Activated CD8-positive, alpha-beta memory T cell treated with anti-CD3 and anti-CD28 coated beads, Interleukin-2, amount 50 U/mL, for 1 hour (primary cell): ENCODE measurements around the gene MAN2A1.

Source experiments
- DNase-seq: peaks from one replicate; pipeline ENCODE4 v3.0.0-alpha.2; 2020; ENCODE audit errors: extremely low read depth

MAN2A1 gene

GRCh38 chr5:109706095-109706494 is 16.4 kb downstream of the MAN2A1 start:
- no peak for DNase-seq

- no peak for DNase-seq
These were observed 17.8 kb downstream of the MAN2A1 start for GRCh38 chr5:109707531-109707930.

- DNase-seq = no peak
These were observed 19.1 kb downstream of the MAN2A1 start for GRCh38 chr5:109708813-109709212.

GRCh38 chr5:109709225-109709624 is 19.5 kb downstream of the MAN2A1 start:
- no peak for DNase-seq

- DNase-seq = no peak
These were observed 21.9 kb downstream of the MAN2A1 start for GRCh38 chr5:109711673-109712072.

- no peak for DNase-seq
These were observed 23.7 kb downstream of the MAN2A1 start for GRCh38 chr5:109713453-109713852.

GRCh38 chr5:109714592-109714991 is 24.9 kb downstream of the MAN2A1 start:
- no peak for DNase-seq

- DNase-seq = no peak
These were observed 28.5 kb downstream of the MAN2A1 start for GRCh38 chr5:109718216-109718615.

GRCh38 chr5:109718632-109719031 is 28.9 kb downstream of the MAN2A1 start:
- DNase-seq = no peak

GRCh38 chr5:109719978-109720377 is 30.3 kb downstream of the MAN2A1 start:
- no peak for DNase-seq

GRCh38 chr5:109721741-109722140 is 32.0 kb downstream of the MAN2A1 start:
- no peak for DNase-seq

- DNase-seq = no peak
These were observed 33.9 kb downstream of the MAN2A1 start for GRCh38 chr5:109723606-109724005.

GRCh38 chr5:109725135-109725534 is 35.4 kb downstream of the MAN2A1 start:
- no peak for DNase-seq

- no peak for DNase-seq
These were observed 50.3 kb downstream of the MAN2A1 start for GRCh38 chr5:109739741-109740728.

- DNase-seq = no peak
These were observed 51.2 kb downstream of the MAN2A1 start for GRCh38 chr5:109740966-109741365.

- no peak for DNase-seq
These were observed 51.7 kb downstream of the MAN2A1 start for GRCh38 chr5:109741390-109741789.

- no peak for DNase-seq
These were observed 53.4 kb downstream of the MAN2A1 start for GRCh38 chr5:109743041-109743531.

GRCh38 chr5:109743770-109744212 is 54.1 kb downstream of the MAN2A1 start:
- no peak for DNase-seq

- DNase-seq = no peak
These were observed 54.5 kb downstream of the MAN2A1 start for GRCh38 chr5:109744261-109744660.

GRCh38 chr5:109748546-109748945 is 58.8 kb downstream of the MAN2A1 start:
- DNase-seq = no peak

- no peak for DNase-seq
These were observed 60.7 kb downstream of the MAN2A1 start for GRCh38 chr5:109750463-109750862.

- DNase-seq = no peak
These were observed 63.6 kb downstream of the MAN2A1 start for GRCh38 chr5:109753279-109753678.

GRCh38 chr5:109754319-109754718 is 64.6 kb downstream of the MAN2A1 start:
- DNase-seq = no peak
